ENCODE measurements around the gene BRMS1L.

DNA sequence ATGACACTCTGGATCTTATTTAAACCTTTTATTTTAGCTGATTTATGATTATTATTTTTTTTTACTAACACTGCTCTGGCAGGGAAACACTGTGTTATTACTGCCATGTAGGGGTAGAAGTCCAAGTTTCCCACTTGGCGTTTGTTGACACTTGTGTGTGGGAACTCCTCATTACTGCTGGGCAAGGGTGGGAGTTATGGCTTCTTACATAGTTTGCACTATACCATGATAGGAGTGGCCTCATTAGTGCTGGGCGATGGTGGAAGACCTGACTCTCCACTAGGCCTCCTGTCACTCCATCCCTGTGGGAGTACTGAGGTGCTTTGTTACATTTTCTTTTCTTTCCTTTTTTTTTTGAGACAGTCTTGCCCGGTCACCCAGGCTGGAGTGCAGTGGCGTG is 83.5 kb downstream of the BRMS1L start:
- TF ChIP-seq CTCF (conservative IDR thresholded peaks at IDR 0.05; ENCODE audit: low read depth, low read length) (no peak), MAZ (IDR thresholded peaks at IDR 0.05; ENCODE audit: borderline replicate concordance, low read depth, low read length) (no peak), MAFK (IDR thresholded peaks at IDR 0.05; ENCODE audit: low read depth, low read length) (no peak), RFX5 (IDR thresholded peaks at IDR 0.05; ENCODE audit: low read depth, low read length) (no peak)

Measured in IMR-90 (cell line).